Measurements from ENCODE around the gene IST1. TPM values are rescaled to one million over a fixed set of nuclear protein-coding genes. Genes with fewer than 3 reads are reported as not detected.

Gene IST1
- total RNA-seq, 4 donors from 2014 or later = 172 to 301 (median 207) TPM

DNA sequence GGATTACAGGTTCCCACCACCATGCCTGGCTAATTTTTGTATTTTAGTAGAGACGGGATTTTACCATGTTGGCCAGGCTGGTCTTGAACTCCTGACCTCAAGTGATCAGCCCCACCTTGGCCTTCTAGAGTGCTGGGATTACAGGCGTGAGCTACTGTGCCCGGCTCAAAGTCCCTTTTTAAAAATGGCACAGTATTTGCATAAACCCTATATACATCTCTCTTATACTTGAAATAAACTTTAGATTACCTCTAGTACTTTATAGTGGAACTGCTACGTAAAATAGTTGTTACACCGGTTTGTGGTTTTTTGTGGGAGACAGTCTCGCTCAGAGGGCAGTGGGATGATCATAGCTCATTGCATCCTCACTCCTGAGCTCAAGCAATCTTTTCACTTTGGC is 36.3 kb downstream of the IST1 start:
- intact Hi-C loops (cut with DNase I; ENCODE audit: low total_unique reads) = no loop called here
- Histone ChIP-seq H3K4me1 (peaks cover 6 to 17% of the 10 kb centered on the region in 2 donors), H3K9me3 (no peaks in the 10 kb centered on the region), H3K36me3 (no peaks in the 10 kb centered on the region), H3K27ac (no peak overlapping the region), H3K4me3 (no peak overlapping the region), H3K27me3 (no peaks in the 10 kb centered on the region)
- no peak for DNase-seq
- TF ChIP-seq CTCF (IDR thresholded peaks at IDR 0.05) = no peak
- no peak for TF ChIP-seq POLR2A (IDR thresholded peaks at IDR 0.05)

- DNase-seq = no peak
- H3K27ac ChIP-seq = no peak overlapping the region
- H3K27me3 ChIP-seq = no peaks in the 10 kb centered on the region
- peaks cover 0 to 4% of the 10 kb centered on the region in 2 donors for H3K4me1 ChIP-seq
- H3K4me3 ChIP-seq = no peak overlapping the region
- H3K9me3 ChIP-seq = no peaks in the 10 kb centered on the region
- TF ChIP-seq POLR2A (IDR thresholded peaks at IDR 0.05) (no peak), CTCF (IDR thresholded peaks at IDR 0.05) (no peak)
- H3K36me3 ChIP-seq = no peaks in the 10 kb centered on the region
- intact Hi-C loops (cut with DNase I; ENCODE audit: low total_unique reads) = no loop called here
Observed at GRCh38 chr16:71933017-71933416, 37.7 kb downstream of the IST1 start.

DNA sequence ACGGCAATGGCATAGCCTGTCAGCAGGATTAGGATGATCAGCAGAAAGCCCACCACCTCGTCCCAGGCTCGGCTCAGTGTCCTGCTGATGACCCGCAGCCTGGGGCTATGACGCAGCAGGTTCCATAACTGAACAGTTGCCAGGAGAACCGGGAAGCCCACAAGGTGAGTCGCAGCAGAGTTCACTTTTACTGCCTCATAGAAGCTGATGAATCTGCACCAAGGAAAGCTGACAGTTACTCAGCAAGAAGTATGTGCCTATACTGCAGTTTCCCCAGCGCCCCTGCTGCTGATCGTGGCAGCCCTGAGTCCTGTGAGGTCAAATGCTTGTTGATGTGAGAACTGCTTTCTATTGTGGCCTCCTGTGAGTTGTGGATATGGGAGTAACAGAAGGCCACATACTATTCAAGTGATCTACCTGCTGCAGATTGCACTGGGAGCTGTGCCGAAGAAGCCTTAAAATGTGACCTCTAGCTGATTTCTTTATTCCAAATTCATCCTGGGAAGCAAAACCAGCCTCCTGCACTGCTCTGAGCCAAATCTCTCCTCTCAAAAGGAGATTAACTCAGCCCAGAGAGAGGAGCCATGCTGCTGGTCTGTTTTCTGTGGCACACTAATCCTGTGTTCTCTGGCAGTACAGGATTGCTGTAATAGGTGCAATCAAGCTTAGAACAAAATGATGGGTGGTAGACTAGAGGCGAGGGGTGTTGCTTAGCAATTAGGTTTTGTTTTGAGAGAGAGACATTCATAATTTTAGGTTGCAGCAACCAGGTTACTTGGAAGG is 38.8 kb downstream of the IST1 start:
- no peak for DNase-seq
- Histone ChIP-seq H3K4me3 (no peak overlapping the region), H3K4me1 (no peaks in the 10 kb centered on the region), H3K9me3 (no peaks in the 10 kb centered on the region), H3K36me3 (no peaks in the 10 kb centered on the region), H3K27me3 (no peaks in the 10 kb centered on the region), H3K27ac (no peak overlapping the region)
- intact Hi-C loops (cut with DNase I; ENCODE audit: low total_unique reads) = no loop called here
- TF ChIP-seq CTCF (IDR thresholded peaks at IDR 0.05) (no peak), POLR2A (IDR thresholded peaks at IDR 0.05) (no peak)

GRCh38 chr16:71937868-71938510 is 42.7 kb downstream of the IST1 start:
- Histone ChIP-seq H3K4me1 (no peaks in the 10 kb centered on the region), H3K27me3 (no peaks in the 10 kb centered on the region), H3K36me3 (no peaks in the 10 kb centered on the region), H3K27ac (no peak overlapping the region), H3K4me3 (no peak overlapping the region), H3K9me3 (no peaks in the 10 kb centered on the region)
- intact Hi-C loops (cut with DNase I; ENCODE audit: low total_unique reads) = no loop called here
- no peak for DNase-seq
- TF ChIP-seq POLR2A (IDR thresholded peaks at IDR 0.05) (no peak), CTCF (IDR thresholded peaks at IDR 0.05) (no peak)

DNA sequence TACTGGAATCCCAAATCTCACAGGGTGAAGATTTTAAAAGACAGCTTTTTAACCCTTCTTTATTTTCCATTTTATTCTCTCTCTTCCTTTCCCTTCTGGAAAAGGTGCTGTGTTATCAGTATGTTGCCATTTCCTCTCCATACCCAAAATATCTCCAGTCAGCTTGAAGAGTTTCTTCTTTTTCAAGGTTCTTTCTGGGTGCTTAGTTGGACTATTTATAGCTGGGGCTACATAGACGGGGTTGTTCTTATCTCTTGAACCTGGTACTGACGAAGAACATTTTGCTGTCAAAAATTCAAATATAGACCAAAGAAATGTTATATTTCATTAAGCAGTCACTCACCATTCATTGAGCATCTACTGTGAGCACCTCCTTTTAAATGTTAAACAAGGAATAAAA is 48.6 kb downstream of the IST1 start:
- TF ChIP-seq CTCF (IDR thresholded peaks at IDR 0.05) (no peak), POLR2A (IDR thresholded peaks at IDR 0.05) (no peak)
- Histone ChIP-seq H3K4me1 (no peaks in the 10 kb centered on the region), H3K36me3 (no peaks in the 10 kb centered on the region), H3K27ac (no peak overlapping the region), H3K4me3 (no peak overlapping the region), H3K27me3 (no peaks in the 10 kb centered on the region), H3K9me3 (no peaks in the 10 kb centered on the region)
- no peak for DNase-seq
- intact Hi-C loops (cut with DNase I; ENCODE audit: low total_unique reads) = no loop called here
